ENCODE data around the gene XPO4. TPM values are rescaled to one million over a fixed set of nuclear protein-coding genes. Genes with fewer than 3 reads are reported as not detected.

The XPO4 gene
- total and polyA plus RNA-seq, 2 donors (not counting 1 experiment from before 2014, with no cell fraction given): 10.5 to 17.2 TPM

GRCh38 chr13:20773194-20774080 lies 129.1 kb downstream of the XPO4 start, which contains the start of gene EEF1AKMT1:
TSS of gene EEF1AKMT1 (minus strand) at chr13:20773961. CDS start at chr13:20757598, 16,363 bp downstream.
- no peaks in the 10 kb centered on the region for H3K4me1 ChIP-seq (ENCODE audit: control insufficient read depth, extremely low read depth, insufficient read depth, low read length)
- no peaks in the 10 kb centered on the region for H3K36me3 ChIP-seq (ENCODE audit: control insufficient read depth, insufficient read depth, low read length)
- H3K4me2 ChIP-seq (ENCODE audit: extremely low read depth, insufficient read depth, low read length): peak within 1 kb of the TSS; percentile 88
- TF ChIP-seq EZH2 (IDR thresholded peaks at IDR 0.05; ENCODE audit: low read length, missing control alignments) (no peak), CTCF (conservative IDR thresholded peaks at IDR 0.05 in 1 of 2, IDR thresholded peaks at IDR 0.05 in 1 of 2; ENCODE audit: low read depth in 1 of 2, low read length in 2 of 2) (no peak)
- H3K79me2 ChIP-seq (ENCODE audit: control insufficient read depth, insufficient read depth, low read length): peaks cover 6% of the 10 kb centered on the region
- H2AFZ ChIP-seq (ENCODE audit: low read length): peak within 1 kb of the TSS; percentile 84
- peak within 1 kb of the TSS; percentile 92 for H3K27ac ChIP-seq (ENCODE audit: insufficient read depth, low read length)
- no peaks in the 10 kb centered on the region for H4K20me1 ChIP-seq (ENCODE audit: control insufficient read depth, extremely low read depth, insufficient read depth, low read length)
- no peaks in the 10 kb centered on the region for H3K27me3 ChIP-seq (ENCODE audit: control insufficient read depth, insufficient read depth, low read length)
- peak within 1 kb of the TSS; percentile 93 for H3K9ac ChIP-seq (ENCODE audit: insufficient read depth, low read length)
- no peaks in the 10 kb centered on the region for H3K9me3 ChIP-seq (ENCODE audit: control insufficient read depth, insufficient read depth, low read depth, low read length)
- H3K4me3 ChIP-seq (replicated peaks in 1 of 4; ENCODE audit: control extremely low read depth in 1 of 4, insufficient read depth in 1 of 4, low read depth in 3 of 4, low read length in 4 of 4): peak within 1 kb of the TSS; percentile 57 to 71 (median 66)
- DNase-seq (ENCODE audit: low read depth in 2 of 2): peak; percentile 88 to 94

GRCh38 chr13:20772401-20773131 lies 130.0 kb downstream of the XPO4 start:
- TF ChIP-seq EZH2 (IDR thresholded peaks at IDR 0.05; ENCODE audit: low read length, missing control alignments) (no peak), CTCF (conservative IDR thresholded peaks at IDR 0.05 in 1 of 2, IDR thresholded peaks at IDR 0.05 in 1 of 2; ENCODE audit: low read depth in 1 of 2, low read length in 2 of 2) (no peak)
- Histone ChIP-seq H4K20me1 (ENCODE audit: control insufficient read depth, extremely low read depth, insufficient read depth, low read length) (no peaks in the 10 kb centered on the region), H3K9ac (ENCODE audit: insufficient read depth, low read length) (no peak overlapping the region), H2AFZ (ENCODE audit: low read length) (no peak overlapping the region), H3K27me3 (ENCODE audit: control insufficient read depth, insufficient read depth, low read length) (no peaks in the 10 kb centered on the region), H3K36me3 (ENCODE audit: control insufficient read depth, insufficient read depth, low read length) (no peaks in the 10 kb centered on the region), H3K27ac (ENCODE audit: insufficient read depth, low read length) (peak overlapping the region; percentile 92), H3K4me1 (ENCODE audit: control insufficient read depth, extremely low read depth, insufficient read depth, low read length) (no peaks in the 10 kb centered on the region), H3K79me2 (ENCODE audit: control insufficient read depth, insufficient read depth, low read length) (peaks cover 6% of the 10 kb centered on the region), H3K4me3 (replicated peaks in 1 of 4; ENCODE audit: control extremely low read depth in 1 of 4, insufficient read depth in 1 of 4, low read depth in 3 of 4, low read length in 4 of 4) (peak overlapping the region; percentile 0 to 71 (median 62)), H3K9me3 (ENCODE audit: control insufficient read depth, insufficient read depth, low read depth, low read length) (no peaks in the 10 kb centered on the region), H3K4me2 (ENCODE audit: extremely low read depth, insufficient read depth, low read length) (peak overlapping the region; percentile 88)
- DNase-seq (ENCODE audit: low read depth in 2 of 2): peak; percentile 2 to 40

- no peaks in the 10 kb centered on the region for H3K27me3 ChIP-seq (ENCODE audit: control insufficient read depth, insufficient read depth, low read length)
- DNase-seq (ENCODE audit: low read depth in 2 of 2): no peak
- no peak overlapping the region for H3K4me2 ChIP-seq (ENCODE audit: extremely low read depth, insufficient read depth, low read length)
- H4K20me1 ChIP-seq (ENCODE audit: control insufficient read depth, extremely low read depth, insufficient read depth, low read length): no peaks in the 10 kb centered on the region
- no peaks in the 10 kb centered on the region for H3K9me3 ChIP-seq (ENCODE audit: control insufficient read depth, insufficient read depth, low read depth, low read length)
- H3K36me3 ChIP-seq (ENCODE audit: control insufficient read depth, insufficient read depth, low read length): no peaks in the 10 kb centered on the region
- TF ChIP-seq CTCF (conservative IDR thresholded peaks at IDR 0.05 in 1 of 2, IDR thresholded peaks at IDR 0.05 in 1 of 2; ENCODE audit: low read depth in 1 of 2, low read length in 2 of 2) (no peak), EZH2 (IDR thresholded peaks at IDR 0.05; ENCODE audit: low read length, missing control alignments) (no peak)
- H3K79me2 ChIP-seq (ENCODE audit: control insufficient read depth, insufficient read depth, low read length): peaks cover 6% of the 10 kb centered on the region
- no peak overlapping the region for H3K4me3 ChIP-seq (replicated peaks in 1 of 4; ENCODE audit: control extremely low read depth in 1 of 4, insufficient read depth in 1 of 4, low read depth in 3 of 4, low read length in 4 of 4)
- H3K9ac ChIP-seq (ENCODE audit: insufficient read depth, low read length): no peak overlapping the region
- H2AFZ ChIP-seq (ENCODE audit: low read length): no peak overlapping the region
- no peaks in the 10 kb centered on the region for H3K4me1 ChIP-seq (ENCODE audit: control insufficient read depth, extremely low read depth, insufficient read depth, low read length)
- no peak overlapping the region for H3K27ac ChIP-seq (ENCODE audit: insufficient read depth, low read length)
Observed at GRCh38 chr13:20769834-20770233, 132.7 kb downstream of the XPO4 start.
